Measurements from ENCODE around the gene PDP2. TPM values are rescaled to one million over a fixed set of nuclear protein-coding genes. Genes with fewer than 3 reads are reported as not detected.

PDP2 gene
- total RNA-seq, 1 donor from 2014 or later: 14.0 TPM

DNA sequence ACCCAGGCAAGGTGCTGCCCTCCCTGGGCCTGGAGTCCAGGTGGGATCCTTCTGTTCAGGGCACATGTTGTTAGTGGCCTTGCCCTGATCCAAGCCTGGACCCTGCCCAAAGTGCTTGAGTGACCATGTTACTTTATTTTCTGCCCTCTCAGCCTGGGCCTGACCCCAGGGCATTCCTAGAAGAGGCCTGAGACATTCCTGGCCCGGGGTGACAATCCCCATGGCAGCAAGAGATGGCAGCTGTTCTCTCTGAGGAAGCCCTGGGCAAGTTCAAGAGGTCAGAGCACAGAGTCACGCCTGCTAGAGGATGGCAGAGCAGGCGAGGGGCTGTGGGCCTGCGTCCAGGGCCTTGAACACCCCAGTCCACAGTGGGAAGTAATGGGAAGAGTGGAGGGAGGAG, 33.4 kb downstream of the PDP2 start:
- H3K4me1 ChIP-seq: no peaks in the 10 kb centered on the region
- H3K36me3 ChIP-seq: no peaks in the 10 kb centered on the region
- H3K4me3 ChIP-seq: no peak overlapping the region
- no peaks in the 10 kb centered on the region for H3K9me3 ChIP-seq
- intact Hi-C loops (cut with DNase I): no loop called here
- H3K27me3 ChIP-seq: no peaks in the 10 kb centered on the region
- DNase-seq (ENCODE audit: extremely low spot score in 2 of 2): no peak
- no peak overlapping the region for H3K27ac ChIP-seq
- TF ChIP-seq POLR2A (IDR thresholded peaks at IDR 0.05) (no peak), POLR2AphosphoS5 (IDR thresholded peaks at IDR 0.05; ENCODE audit: insufficient read depth in 1 of 2, low read depth in 1 of 2) (no peak)
- TF ChIP-seq, protein P1, sequence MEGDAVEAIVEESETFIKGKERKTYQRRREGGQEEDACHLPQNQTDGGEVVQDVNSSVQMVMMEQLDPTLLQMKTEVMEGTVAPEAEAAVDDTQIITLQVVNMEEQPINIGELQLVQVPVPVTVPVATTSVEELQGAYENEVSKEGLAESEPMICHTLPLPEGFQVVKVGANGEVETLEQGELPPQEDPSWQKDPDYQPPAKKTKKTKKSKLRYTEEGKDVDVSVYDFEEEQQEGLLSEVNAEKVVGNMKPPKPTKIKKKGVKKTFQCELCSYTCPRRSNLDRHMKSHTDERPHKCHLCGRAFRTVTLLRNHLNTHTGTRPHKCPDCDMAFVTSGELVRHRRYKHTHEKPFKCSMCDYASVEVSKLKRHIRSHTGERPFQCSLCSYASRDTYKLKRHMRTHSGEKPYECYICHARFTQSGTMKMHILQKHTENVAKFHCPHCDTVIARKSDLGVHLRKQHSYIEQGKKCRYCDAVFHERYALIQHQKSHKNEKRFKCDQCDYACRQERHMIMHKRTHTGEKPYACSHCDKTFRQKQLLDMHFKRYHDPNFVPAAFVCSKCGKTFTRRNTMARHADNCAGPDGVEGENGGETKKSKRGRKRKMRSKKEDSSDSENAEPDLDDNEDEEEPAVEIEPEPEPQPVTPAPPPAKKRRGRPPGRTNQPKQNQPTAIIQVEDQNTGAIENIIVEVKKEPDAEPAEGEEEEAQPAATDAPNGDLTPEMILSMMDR (IDR thresholded peaks at IDR 0.05): no peak

DNA sequence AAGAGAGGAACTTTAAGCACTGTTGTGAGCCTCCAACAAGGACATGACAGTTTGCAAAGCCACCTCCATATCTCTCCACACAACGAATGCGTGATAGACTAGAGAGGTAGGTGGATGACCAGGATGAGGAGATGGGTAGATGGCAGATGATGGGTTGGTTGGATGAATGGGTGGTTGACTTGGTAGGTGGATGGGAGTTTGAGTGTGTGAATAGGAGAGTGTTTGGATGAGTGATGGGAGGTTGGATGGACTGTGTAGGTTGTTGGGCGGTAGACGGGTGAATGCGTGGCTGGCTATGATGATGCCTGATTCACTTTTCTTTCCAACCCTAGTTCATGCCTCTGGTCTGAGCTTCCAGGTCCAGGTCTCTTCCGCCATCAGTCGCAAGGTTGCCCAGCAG, 34.2 kb downstream of the PDP2 start:
- Histone ChIP-seq H3K9me3 (no peaks in the 10 kb centered on the region), H3K27ac (no peak overlapping the region), H3K4me1 (no peaks in the 10 kb centered on the region), H3K36me3 (no peaks in the 10 kb centered on the region), H3K4me3 (no peak overlapping the region), H3K27me3 (no peaks in the 10 kb centered on the region)
- DNase-seq (ENCODE audit: extremely low spot score in 2 of 2): no peak
- TF ChIP-seq POLR2AphosphoS5 (IDR thresholded peaks at IDR 0.05; ENCODE audit: insufficient read depth in 1 of 2, low read depth in 1 of 2): no peak
- TF ChIP-seq, protein P1 (IDR thresholded peaks at IDR 0.05): no peak
- TF ChIP-seq POLR2A (IDR thresholded peaks at IDR 0.05): no peak
- intact Hi-C loops (cut with DNase I): no loop called here

DNA sequence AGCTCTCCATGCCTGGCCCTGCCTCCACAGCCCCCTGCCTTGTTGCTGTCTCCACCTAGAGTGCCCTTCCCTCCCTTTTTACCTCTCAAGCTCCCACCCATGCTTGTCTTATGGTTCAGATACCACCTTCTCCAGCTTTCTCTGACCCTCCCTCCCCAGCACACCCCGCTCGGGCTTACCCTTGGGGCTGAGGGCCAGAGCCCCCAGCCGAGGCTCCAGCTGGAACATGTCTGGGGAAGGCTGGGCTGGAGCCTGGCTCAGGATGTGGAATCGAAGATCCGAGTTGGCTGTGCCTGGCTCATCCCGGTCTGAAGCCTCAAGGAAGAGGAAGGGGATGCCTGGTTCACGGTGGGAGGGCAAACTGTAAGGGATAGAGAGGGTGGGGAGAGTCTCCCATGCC, 34.7 kb downstream of the PDP2 start:
- Histone ChIP-seq H3K9me3 (no peaks in the 10 kb centered on the region), H3K4me1 (no peaks in the 10 kb centered on the region), H3K27ac (no peak overlapping the region), H3K36me3 (no peaks in the 10 kb centered on the region), H3K27me3 (no peaks in the 10 kb centered on the region), H3K4me3 (no peak overlapping the region)
- no peak for DNase-seq (ENCODE audit: extremely low spot score in 2 of 2)
- intact Hi-C loops (cut with DNase I): no loop called here
- TF ChIP-seq POLR2A (IDR thresholded peaks at IDR 0.05): no peak
- TF ChIP-seq, protein P1 (IDR thresholded peaks at IDR 0.05): no peak
- TF ChIP-seq POLR2AphosphoS5 (IDR thresholded peaks at IDR 0.05; ENCODE audit: insufficient read depth in 1 of 2, low read depth in 1 of 2): no peak

DNA sequence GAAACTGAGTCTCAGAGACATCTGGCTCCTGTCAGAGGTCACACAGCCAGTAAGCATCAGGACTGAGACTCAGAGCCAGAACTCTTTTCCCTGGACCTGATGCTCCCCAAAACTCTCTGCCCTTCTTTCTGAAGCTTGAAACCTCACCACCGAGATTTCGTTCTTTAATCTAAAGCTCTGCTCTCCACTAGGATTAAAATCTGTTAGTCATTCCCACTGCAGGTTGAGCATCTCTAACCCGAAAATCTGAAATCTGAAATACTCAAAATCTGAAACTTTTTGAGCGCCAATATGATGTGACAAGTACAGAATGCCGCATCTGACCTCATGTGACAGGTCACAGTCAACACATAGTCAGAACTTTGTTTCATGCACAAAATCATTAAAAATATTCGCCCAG, 36.2 kb downstream of the PDP2 start:
- DNase-seq (ENCODE audit: extremely low spot score in 2 of 2): no peak

DNA sequence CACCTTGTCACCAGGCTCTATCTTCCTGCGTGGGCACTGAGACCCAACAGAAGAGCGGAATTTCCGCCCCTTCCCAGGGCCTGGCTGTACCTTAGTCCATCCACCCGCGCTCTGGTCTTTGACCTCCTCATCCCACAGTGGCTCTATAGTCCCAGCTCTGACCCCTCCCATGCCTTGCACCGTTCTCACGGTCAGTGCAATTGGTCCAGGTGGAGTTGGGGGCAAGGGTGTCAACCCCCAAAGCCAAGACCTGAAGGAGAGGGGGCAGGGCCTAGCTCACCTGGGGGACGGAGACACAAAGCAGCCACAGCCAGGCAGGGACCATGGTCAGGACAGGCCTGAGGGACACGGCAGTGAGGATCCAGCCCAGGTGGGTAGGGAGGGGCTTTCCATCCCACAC, 37.4 kb downstream of the PDP2 start:
- Histone ChIP-seq H3K27me3 (no peaks in the 10 kb centered on the region), H3K36me3 (no peaks in the 10 kb centered on the region), H3K9me3 (no peaks in the 10 kb centered on the region), H3K4me3 (no peak overlapping the region), H3K4me1 (no peaks in the 10 kb centered on the region), H3K27ac (no peak overlapping the region)
- DNase-seq (ENCODE audit: extremely low spot score in 2 of 2): no peak
- intact Hi-C loops (cut with DNase I): no loop called here
- TF ChIP-seq POLR2AphosphoS5 (IDR thresholded peaks at IDR 0.05; ENCODE audit: insufficient read depth in 1 of 2, low read depth in 1 of 2) (no peak), POLR2A (IDR thresholded peaks at IDR 0.05) (no peak)
- TF ChIP-seq, protein P1 (IDR thresholded peaks at IDR 0.05): no peak

More for the DNA sequence above, 36.2 kb downstream of the PDP2 start:
- no peak overlapping the region for H3K27ac ChIP-seq
- no peaks in the 10 kb centered on the region for H3K36me3 ChIP-seq
- TF ChIP-seq, protein P1 (IDR thresholded peaks at IDR 0.05): no peak
- TF ChIP-seq POLR2A (IDR thresholded peaks at IDR 0.05) (no peak), POLR2AphosphoS5 (IDR thresholded peaks at IDR 0.05; ENCODE audit: insufficient read depth in 1 of 2, low read depth in 1 of 2) (no peak)
- no peak overlapping the region for H3K4me3 ChIP-seq
- H3K27me3 ChIP-seq: no peaks in the 10 kb centered on the region
- H3K4me1 ChIP-seq: no peaks in the 10 kb centered on the region
- no peaks in the 10 kb centered on the region for H3K9me3 ChIP-seq
- intact Hi-C loops (cut with DNase I): no loop called here
